HepG2 (cell line): ENCODE measurements around the gene NUDCD2. TPM values are rescaled to one million over a fixed set of nuclear protein-coding genes. Genes with fewer than 3 reads are reported as not detected.
A peak's percentile ranks its signal among the peaks of the same experiment; 100 is the strongest.

Experiments
- HES4 ChIP-seq: sonication (generic); formaldehyde crosslinking; IDR thresholded peaks from 2 replicates; pipeline ENCODE4 v1.9.0; 2021; ENCODE audit warnings: mild to moderate bottlenecking, missing genetic modification reagents, borderline replicate concordance
- HMGXB3 ChIP-seq: sonication (generic); formaldehyde crosslinking; IDR thresholded peaks from 2 replicates; pipeline ENCODE4 v1.4.0; 2020; ENCODE audit warnings: missing genetic modification reagents, borderline replicate concordance
- HMGXB4 ChIP-seq, 2 experiments: sonication (generic) in 1 of 2; formaldehyde crosslinking in 1 of 2; IDR thresholded peaks; 2 replicates each; pipeline versions ENCODE4 v1.4.0 to v1.6.1; 2018 to 2020; ENCODE audit warnings: missing genetic modification reagents in 2 of 2, borderline replicate concordance in 1 of 2, low read depth in 1 of 2, mild to moderate bottlenecking in 1 of 2, missing biosample characterization in 1 of 2
- HOXA9 ChIP-seq: sonication (generic); formaldehyde crosslinking; IDR thresholded peaks from 2 replicates; pipeline ENCODE4 v1.8.1; 2022; ENCODE audit warnings: missing genetic modification reagents, mild to moderate bottlenecking, moderate library complexity, borderline replicate concordance
- MXD4 ChIP-seq: IDR thresholded peaks from 2 replicates; pipeline ENCODE4 v1.6.1; 2016; ENCODE audit warnings: mild to moderate bottlenecking, missing biosample characterization, missing genetic modification reagents
- NFIB ChIP-seq: sonication (generic); formaldehyde crosslinking; IDR thresholded peaks from 2 replicates; pipeline ENCODE4 v1.9.0; 2021; ENCODE audit warnings: missing genetic modification reagents, mild to moderate bottlenecking, borderline replicate concordance
- NFKBIZ ChIP-seq: IDR thresholded peaks from 2 replicates; pipeline ENCODE4 v1.6.1; 2018; ENCODE audit warnings: missing genetic modification reagents, missing compliant biosample characterization
- PBX3 ChIP-seq: sonication (generic); formaldehyde crosslinking; IDR thresholded peaks from 2 replicates; pipeline ENCODE4 v1.8.1; 2023; ENCODE audit warnings: missing genetic modification reagents, inconsistent platforms, borderline replicate concordance
- PHF8 ChIP-seq: sonication (generic); formaldehyde crosslinking; IDR thresholded peaks from 2 replicates; pipeline ENCODE4 v1.5.0; 2020; ENCODE audit warnings: missing genetic modification reagents
- SALL1 ChIP-seq: sonication (generic); formaldehyde crosslinking; IDR thresholded peaks from 2 replicates; pipeline ENCODE4 v1.8.0; 2022; ENCODE audit warnings: mild to moderate bottlenecking, missing genetic modification reagents
- ZNF12 ChIP-seq: sonication (generic); formaldehyde crosslinking; IDR thresholded peaks from 2 replicates; pipeline ENCODE4 v1.5.0; 2020; ENCODE audit warnings: missing genetic modification reagents
- ZNF280D ChIP-seq: sonication (generic); formaldehyde crosslinking; IDR thresholded peaks from 2 replicates; pipeline ENCODE4 v1.5.1; 2020; ENCODE audit warnings: mild to moderate bottlenecking, missing genetic modification reagents
- ZNF589 ChIP-seq: sonication (generic); formaldehyde crosslinking; conservative IDR thresholded peaks from 2 replicates; pipeline ENCODE4 v1.8.0; 2022; ENCODE audit warnings: mild to moderate bottlenecking, moderate library complexity, missing genetic modification reagents
- ZNF598 ChIP-seq: sonication (generic); formaldehyde crosslinking; IDR thresholded peaks from 2 replicates; pipeline ENCODE4 v1.5.1; 2020; ENCODE audit warnings: mild to moderate bottlenecking, missing genetic modification reagents, borderline replicate concordance
- ZNF773 ChIP-seq: sonication (generic); formaldehyde crosslinking; IDR thresholded peaks from 2 replicates; pipeline ENCODE4 v1.4.0; 2020; ENCODE audit warnings: missing genetic modification reagents, borderline replicate concordance
- ZNF790 ChIP-seq: sonication (generic); formaldehyde crosslinking; IDR thresholded peaks from 2 replicates; pipeline ENCODE4 v1.8.0; 2022; ENCODE audit warnings: missing genetic modification reagents, mild to moderate bottlenecking, borderline replicate concordance
- ZNF878 ChIP-seq: sonication (generic); formaldehyde crosslinking; IDR thresholded peaks from 2 replicates; pipeline ENCODE4 v1.8.1; 2023; ENCODE audit warnings: mild to moderate bottlenecking, missing genetic modification reagents, moderate library complexity
- ZZZ3 ChIP-seq: sonication (generic); formaldehyde crosslinking; IDR thresholded peaks from 2 replicates; pipeline ENCODE4 v1.4.0; 2020; ENCODE audit warnings: missing genetic modification reagents, mild to moderate bottlenecking, borderline replicate concordance
- polyA plus RNA-seq, 8 experiments: library from polyadenylated mRNA; depleted of rRNA in 3 of 8; stranded (reverse) in 7 of 8; unstranded in 1 of 8; fragments of >200 nt; fragmentation: Illumina TruSeq in 4 of 8; extraction: Trizol in 4 of 8; gene quantifications; 2 replicates each; pipeline versions ENCODE4 v1.2.1 to v1.2.3, GENCODE V29; 2011 to 2016; ENCODE audit warnings: low read depth in 4 of 8, missing spikeins in 1 of 8, mixed read lengths in 1 of 8; ENCODE audit not compliant: insufficient read depth in 1 of 8
- total RNA-seq, 5 experiments: library from RNA; depleted of rRNA; stranded (reverse); fragments of >200 nt; fragmentation: Illumina TruSeq; extraction: Trizol; gene quantifications; 2 replicates each; pipeline ENCODE4 v1.2.3, GENCODE V29; 2016; ENCODE audit warnings: low read depth in 1 of 5

NUDCD2 gene
- total and polyA plus RNA-seq, 2 of the 13 experiments (the other 11 are each of a cell fraction or from before 2014, with no cell fraction given), result 14.8 to 39.2 TPM

- TF ChIP-seq HOXA9 (CRISPR knock-in tag), result no peak; the same call in 1 of the 2 replicates
- TF ChIP-seq HMGXB4 (CRISPR knock-in tag; IDR thresholded peaks at IDR 0.05; ENCODE audit: borderline replicate concordance in 1 of 2, low read depth in 1 of 2), result peak; percentile 89
- no peak for TF ChIP-seq ZNF790
- peak; percentile 34; the same call in 1 of the 2 replicates for TF ChIP-seq ZNF12 (CRISPR knock-in tag)
- TF ChIP-seq ZZZ3 (CRISPR knock-in tag), result peak; percentile 81; the same call in 1 of the 2 replicates
- peak; percentile 92 for TF ChIP-seq ZNF598 (CRISPR knock-in tag)
- TF ChIP-seq MXD4 (CRISPR knock-in tag), result peak; percentile 78
- no peak for TF ChIP-seq HMGXB3 (CRISPR knock-in tag)
- TF ChIP-seq ZNF589 (CRISPR knock-in tag), result no peak
- TF ChIP-seq ZNF280D (CRISPR knock-in tag), result no peak
- no peak for TF ChIP-seq HES4 (CRISPR knock-in tag)
- peak; percentile 97 for TF ChIP-seq PHF8
- peak; percentile 72; the same call in 1 of the 2 replicates for TF ChIP-seq NFIB
- no peak for TF ChIP-seq NFKBIZ (CRISPR knock-in tag)
- no peak for TF ChIP-seq ZNF773 (CRISPR knock-in tag)
- peak; percentile 89 for TF ChIP-seq SALL1 (CRISPR knock-in tag)
- TF ChIP-seq PBX3 (CRISPR knock-in tag), result peak; percentile 80; the same call in 1 of the 2 replicates
- no peak; the same call in 1 of the 2 replicates for TF ChIP-seq ZNF878 (CRISPR knock-in tag)
Measured at GRCh38 chr5:163459819-163460561, at the start of gene NUDCD2 (continued).
